Measurements from ENCODE around the gene HIVEP3.

- no peak for TF ChIP-seq CTCF (IDR thresholded peaks at IDR 0.05)
- TF ChIP-seq POLR2A (IDR thresholded peaks at IDR 0.05): no peak
Observed at GRCh38 chr1:41862384-41863221, 56.1 kb downstream of the HIVEP3 start.
